ENCODE data around the gene IL17REL.
"Not testable (repeated sequence)": the region's sequence is repeated elsewhere in the genome, so short reads cannot be mapped to it uniquely, and the experiment has no call there.

Gene IL17REL

GRCh38 chr22:50001388-50002231, 11.0 kb downstream of the IL17REL start:
- DNase-seq, result no peak

- DNase-seq, result no peak
Observed at GRCh38 chr22:50000587-50001387, 11.8 kb downstream of the IL17REL start.

GRCh38 chr22:49999946-50000586, 12.5 kb downstream of the IL17REL start:
- no peak for DNase-seq

GRCh38 chr22:49999063-49999945, 13.3 kb downstream of the IL17REL start:
- DNase-seq, result no peak

GRCh38 chr22:49998718-49999062, 13.9 kb downstream of the IL17REL start:
- DNase-seq, result no peak

- DNase-seq, result no peak
Observed at GRCh38 chr22:49997932-49998717, 14.4 kb downstream of the IL17REL start.

- DNase-seq, result no peak
Observed at GRCh38 chr22:49997251-49997599, 15.3 kb downstream of the IL17REL start.

GRCh38 chr22:49996518-49997250, 15.9 kb downstream of the IL17REL start:
- DNase-seq, result no peak

- no peak for DNase-seq
Observed at GRCh38 chr22:49996119-49996517, 16.4 kb downstream of the IL17REL start.

GRCh38 chr22:49995361-49996118, 17.0 kb downstream of the IL17REL start:
- DNase-seq, result no peak

- no peak for DNase-seq
Observed at GRCh38 chr22:49995041-49995360, 17.6 kb downstream of the IL17REL start.

GRCh38 chr22:49994361-49995040, 18.1 kb downstream of the IL17REL start:
- DNase-seq, result no peak

- DNase-seq, result no peak
Observed at GRCh38 chr22:49993649-49994360, 18.8 kb downstream of the IL17REL start.

GRCh38 chr22:49992921-49993648, 19.5 kb downstream of the IL17REL start:
- peak; percentile 15 for DNase-seq

- DNase-seq, result no peak
Observed at GRCh38 chr22:49991907-49992533, 20.5 kb downstream of the IL17REL start.

GRCh38 chr22:49991167-49991566, 21.4 kb downstream of the IL17REL start:
- DNase-seq, result no peak

- not testable (repeated sequence) for DNase-seq
Observed at GRCh38 chr22:49989826-49990225, 22.7 kb downstream of the IL17REL start.

- DNase-seq, result no peak
Observed at GRCh38 chr22:49986325-49986724, 26.2 kb downstream of the IL17REL start.

Measured in GF-D8 (cell line).